B cell (primary cell): ENCODE data around the gene LRRC31. TPM values are rescaled to one million over a fixed set of nuclear protein-coding genes. Genes with fewer than 3 reads are reported as not detected.

ENCODE experiments used
- ATAC-seq: fragments of 200-7000 bp; cut with Tn5 transposase; one replicate; pipeline ENCODE4 v1.10.0; 2021; ENCODE audit warnings: low read depth, mild to moderate bottlenecking, moderate number of reproducible peaks, moderate library complexity
- CTCF ChIA-PET: fragments of 350-600 bp; sonication (Branson Sonifier 250); formaldehyde crosslinking; loops from one replicate; lab custom pipeline; 2021; ENCODE audit warnings: antibody characterized with exemption, inconsistent platforms; lab: Charles Lee
- POLR2A ChIA-PET: fragments of 350-600 bp; sonication (Branson Sonifier 250); formaldehyde crosslinking; loops from one replicate; lab custom pipeline; 2021; ENCODE audit warnings: antibody characterized with exemption; lab: Charles Lee
- DNase-seq: peaks from one replicate; pipeline ENCODE4 v3.0.0; 2013
- H2AFZ ChIP-seq: 2 replicates; pipeline ENCODE4 v1.6.1; 2012; ENCODE audit warnings: mild to moderate bottlenecking, low read depth, low read length; ENCODE audit not compliant: insufficient read depth, poor library complexity, severe bottlenecking
- H3K27ac ChIP-seq, 2 donors: 1 replicate in 1 of 2; 2 replicates in 1 of 2; pipeline ENCODE4 v1.5.1; 2012 to 2013; ENCODE audit warnings: low read length in 2 of 2, mild to moderate bottlenecking in 2 of 2, moderate library complexity in 1 of 2
- H3K27me3 ChIP-seq, 4 experiments: fragments of 200-600 bp in 1 of 4; sonication (generic) in 1 of 4; replicated peaks in 1 of 4; 1 replicate in 2 of 4; 2 replicates in 2 of 4; pipeline versions ENCODE4 v1.6.1 to v1.7.0; 2013 to 2016; ENCODE audit warnings: low read length in 3 of 4, mild to moderate bottlenecking in 2 of 4, mixed read lengths in 1 of 4, moderate library complexity in 1 of 4; ENCODE audit not compliant: insufficient read depth in 4 of 4, control insufficient read depth in 3 of 4; ENCODE audit errors: control extremely low read depth in 1 of 4
- H3K36me3 ChIP-seq, 2 experiments: replicated peaks in 1 of 2; 1 replicate in 1 of 2; 2 replicates in 1 of 2; pipeline versions ENCODE4 v1.6.1 to v1.7.1; 2013; ENCODE audit warnings: low read length in 1 of 2; ENCODE audit not compliant: insufficient read depth in 2 of 2, control insufficient read depth in 1 of 2; ENCODE audit errors: control extremely low read depth in 1 of 2, extremely low read depth in 1 of 2
- H3K4me1 ChIP-seq, 2 donors: fragments of 200-600 bp in 1 of 2; sonication (generic) in 1 of 2; 1 replicate in 1 of 2; 2 replicates in 1 of 2; pipeline versions ENCODE4 v1.5.1 to v1.6.1; 2013 to 2017; ENCODE audit warnings: low read length in 2 of 2; ENCODE audit not compliant: control insufficient read depth in 2 of 2, insufficient read depth in 2 of 2
- H3K4me2 ChIP-seq: replicated peaks from 2 replicates; pipeline ENCODE3; 2012; ENCODE audit warnings: mild to moderate bottlenecking, low read depth, low read length; ENCODE audit not compliant: poor library complexity, severe bottlenecking
- H3K4me3 ChIP-seq, 5 experiments: fragments of 200-600 bp in 1 of 5; sonication (generic) in 1 of 5; 1 replicate in 3 of 5; 2 replicates in 2 of 5; pipeline versions ENCODE4 v1.5.1 to v1.7.0; 2011 to 2016; ENCODE audit warnings: low read length in 4 of 5, mild to moderate bottlenecking in 4 of 5, low read depth in 2 of 5, control low read depth in 1 of 5, moderate library complexity in 1 of 5; ENCODE audit not compliant: insufficient read depth in 1 of 5; ENCODE audit errors: control extremely low read depth in 1 of 5, extremely low read depth in 1 of 5
- H3K79me2 ChIP-seq: fragments of 200-600 bp; sonication (generic); one replicate; pipeline ENCODE4 v1.6.0; 2016; ENCODE audit warnings: low read length; ENCODE audit not compliant: control insufficient read depth, insufficient read depth
- H3K9ac ChIP-seq: fragments of 200-600 bp; sonication (generic); 2 replicates; pipeline ENCODE4 v1.6.1; 2017; ENCODE audit warnings: mild to moderate bottlenecking, low read length, moderate library complexity
- H3K9me3 ChIP-seq, 3 donors: one replicate each; pipeline versions ENCODE4 v1.6.1 to v1.7.1; 2013; ENCODE audit warnings: low read length in 2 of 3; ENCODE audit not compliant: control insufficient read depth in 2 of 3, insufficient read depth in 1 of 3; ENCODE audit errors: control extremely low read depth in 1 of 3
- H4K20me1 ChIP-seq: 2 replicates; pipeline ENCODE4 v1.6.0; 2012; ENCODE audit warnings: mild to moderate bottlenecking, low read length; ENCODE audit not compliant: insufficient read depth, control insufficient read depth, poor library complexity, severe bottlenecking
- H3K27ac Mint-ChIP-seq: one replicate; pipeline ENCODE4 v1.8.0; 2021; ENCODE audit warnings: mixed read lengths
- H3K27me3 Mint-ChIP-seq: one replicate; pipeline ENCODE4 v1.8.0; 2021; ENCODE audit warnings: mixed read lengths
- H3K4me1 Mint-ChIP-seq: one replicate; pipeline ENCODE4 v1.8.0; 2021; ENCODE audit warnings: mixed read lengths
- H3K4me3 Mint-ChIP-seq: one replicate; pipeline ENCODE4 v1.8.0; 2021; ENCODE audit warnings: mixed read lengths
- H3K9me3 Mint-ChIP-seq: one replicate; pipeline ENCODE4 v1.8.0; 2022; ENCODE audit warnings: mixed read lengths; ENCODE audit not compliant: insufficient read depth
- EZH2 ChIP-seq: IDR thresholded peaks from 2 replicates; pipeline ENCODE4 v1.6.1; 2012; ENCODE audit warnings: borderline replicate concordance, low read depth, mild to moderate bottlenecking, moderate library complexity, low read length; ENCODE audit not compliant: insufficient read depth, poor library complexity, severe bottlenecking
- whole genome bisulfite sequencing: methylation state at CpG from one replicate; pipeline ENCODE4 v1.1.5; 2013; ENCODE audit warnings: missing lambda C conversion rate; ENCODE audit not compliant: insufficient coverage; 5-methylcytosine and 5-hydroxymethylcytosine counted together
- intact Hi-C: fragments of 100-400 bp; cut with micrococcal nuclease; formaldehyde crosslinking; loops from one replicate; pipeline ENCODE4 v1.10.0; 2022
- polyA plus RNA-seq: library from polyadenylated mRNA; depleted of rRNA; stranded (reverse); fragments of >200 nt; gene quantifications from 2 replicates; pipeline ENCODE4 v1.2.3, GENCODE V29; 2012
- total RNA-seq, 2 donors: library from RNA; stranded (reverse); fragments of 120-200 nt in 1 of 2; gene quantifications; 1 replicate in 1 of 2; 2 replicates in 1 of 2; pipeline versions ENCODE4 v1.2.3 to v1.2.4, GENCODE V29; 2013 to 2022
- TF ChIP-seq, protein P1 (sequence below): fragments of 200-600 bp; IDR thresholded peaks from one replicate; pipeline ENCODE4 v1.8.0; 2022; ENCODE audit warnings: antibody characterized with exemption, mild to moderate bottlenecking

The LRRC31 gene
- total and polyA plus RNA-seq, 2 donors (not counting 1 experiment from before 2014, with no cell fraction given), result not detected

DNA sequence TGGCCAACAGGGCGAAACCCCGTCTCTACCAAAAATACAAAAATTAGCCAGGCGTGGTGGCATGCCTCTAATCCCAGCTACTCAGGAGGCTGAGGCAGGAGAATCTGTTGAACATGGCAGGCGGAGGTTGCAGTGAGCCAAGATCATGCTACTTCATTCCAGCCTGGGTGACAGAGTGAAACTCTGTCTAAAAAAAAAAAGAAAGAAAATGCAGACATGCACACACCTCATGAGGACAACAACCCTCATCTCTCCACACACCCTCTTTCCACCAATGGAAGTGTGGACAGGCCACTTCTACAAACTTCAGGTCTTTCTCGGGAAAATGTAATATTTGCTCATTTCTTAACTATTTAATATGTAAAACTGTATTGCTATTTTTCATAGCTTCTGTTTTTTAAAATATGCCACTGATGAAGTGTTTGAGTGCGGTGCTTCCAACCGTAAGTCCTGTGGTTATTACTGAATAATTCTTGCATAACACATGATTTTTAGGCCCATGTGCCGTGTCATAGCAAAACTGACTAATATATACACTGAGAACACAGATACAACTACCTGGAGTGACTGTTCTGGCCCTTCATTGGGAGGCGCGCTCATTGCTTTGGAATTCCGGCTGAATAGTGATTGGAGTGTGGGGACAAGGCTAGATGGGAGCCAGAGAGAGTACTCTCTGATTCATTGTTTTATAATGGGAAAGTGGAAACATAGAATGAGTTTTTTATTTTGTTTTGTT lies 23.1 kb downstream of the LRRC31 start:
- no peak for TF ChIP-seq EZH2
- TF ChIP-seq, protein P1, sequence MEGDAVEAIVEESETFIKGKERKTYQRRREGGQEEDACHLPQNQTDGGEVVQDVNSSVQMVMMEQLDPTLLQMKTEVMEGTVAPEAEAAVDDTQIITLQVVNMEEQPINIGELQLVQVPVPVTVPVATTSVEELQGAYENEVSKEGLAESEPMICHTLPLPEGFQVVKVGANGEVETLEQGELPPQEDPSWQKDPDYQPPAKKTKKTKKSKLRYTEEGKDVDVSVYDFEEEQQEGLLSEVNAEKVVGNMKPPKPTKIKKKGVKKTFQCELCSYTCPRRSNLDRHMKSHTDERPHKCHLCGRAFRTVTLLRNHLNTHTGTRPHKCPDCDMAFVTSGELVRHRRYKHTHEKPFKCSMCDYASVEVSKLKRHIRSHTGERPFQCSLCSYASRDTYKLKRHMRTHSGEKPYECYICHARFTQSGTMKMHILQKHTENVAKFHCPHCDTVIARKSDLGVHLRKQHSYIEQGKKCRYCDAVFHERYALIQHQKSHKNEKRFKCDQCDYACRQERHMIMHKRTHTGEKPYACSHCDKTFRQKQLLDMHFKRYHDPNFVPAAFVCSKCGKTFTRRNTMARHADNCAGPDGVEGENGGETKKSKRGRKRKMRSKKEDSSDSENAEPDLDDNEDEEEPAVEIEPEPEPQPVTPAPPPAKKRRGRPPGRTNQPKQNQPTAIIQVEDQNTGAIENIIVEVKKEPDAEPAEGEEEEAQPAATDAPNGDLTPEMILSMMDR, result no peak
- peaks cover 4% of the 10 kb centered on the region for H3K79me2 ChIP-seq
- Mint-ChIP-seq H3K27ac (peak overlapping the region; percentile 95), H3K9me3 (no peaks in the 10 kb centered on the region), H3K4me3 (peak overlapping the region; percentile 80), H3K27me3 (no peaks in the 10 kb centered on the region), H3K4me1 (peaks cover 53% of the 10 kb centered on the region)
- ATAC-seq (peak; percentile 89), DNase-seq (peak; percentile 72)
- peak overlapping the region; percentile 36 for H2AFZ ChIP-seq
- H3K9me3 ChIP-seq, result no peaks in the 10 kb centered on the region
- H4K20me1 ChIP-seq, result no peaks in the 10 kb centered on the region
- H3K4me1 ChIP-seq, result peaks cover 44 to 46% of the 10 kb centered on the region in 2 donors
- WGBS, result 39% methylated on average over 4 of the region's 11 CpGs
- intact Hi-C loops, result loop anchor here (1.0 to 5.0 kb wide), 3 partner anchors 33 to 191 kb away; partner anchors contain the start of genes GPR160 and MYNN
- CTCF ChIA-PET, result interaction anchor here (0.6 to 8.9 kb wide), 5 partner anchors 17 to 564 kb away, joined by 3 to 60 read pairs (median 3); no protein-coding TSS in a partner anchor
- H3K9ac ChIP-seq, result peak overlapping the region; percentile 53
- H3K27me3 ChIP-seq, result no peaks in the 10 kb centered on the region
- H3K4me2 ChIP-seq, result peak overlapping the region; percentile 65
- peak overlapping the region; percentile 68 to 74 for H3K27ac ChIP-seq
- no peaks in the 10 kb centered on the region for H3K36me3 ChIP-seq
- POLR2A ChIA-PET, result interaction anchor here (0.7 to 1.7 kb wide), 6 partner anchors 11 to 93 kb away, joined by 3 to 6 read pairs (median 3); partner anchors contain the start of genes MYNN and TERC
- H3K4me3 ChIP-seq, result peak overlapping the region in 4 of 5 experiments; percentile 16 to 57 (median 43)

DNA sequence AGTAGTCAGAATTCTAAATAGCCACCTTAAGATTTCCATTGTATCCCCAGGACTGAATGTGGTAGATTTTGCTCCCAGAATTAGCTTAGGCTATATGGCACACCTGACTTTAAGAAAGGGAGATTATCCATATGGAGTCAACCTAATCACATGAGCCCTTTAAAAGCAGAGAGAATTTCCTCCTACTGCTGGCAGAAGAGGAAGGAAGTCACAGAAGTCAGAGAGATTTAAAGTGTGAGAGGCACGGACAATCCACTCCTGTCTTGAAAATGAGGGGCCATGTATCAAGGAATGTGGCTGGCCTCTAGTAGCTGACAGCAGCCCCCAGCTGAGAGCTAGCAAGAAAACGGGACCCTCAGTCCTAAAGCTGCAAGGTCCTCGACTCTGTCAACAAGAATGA lies 26.8 kb downstream of the LRRC31 start:
- ATAC-seq, result no peak
- no peak for TF ChIP-seq EZH2
- TF ChIP-seq, protein P1, result no peak
- peak overlapping the region; percentile 68 for H2AFZ ChIP-seq
- peaks cover 0 to 1% (median 0%) of the 10 kb centered on the region in 3 donors for H3K9me3 ChIP-seq
- peak; percentile 29 for DNase-seq
- no peaks in the 10 kb centered on the region for H4K20me1 ChIP-seq
- peak overlapping the region; percentile 8 to 54 for H3K27ac ChIP-seq
- H3K4me1 ChIP-seq, result peaks cover 41 to 50% of the 10 kb centered on the region in 2 donors
- H3K27ac Mint-ChIP-seq, result peak overlapping the region; percentile 81
- ChIA-PET POLR2A (interaction anchor here (1.7 kb wide), 1 partner anchor 31 kb away, joined by 5 read pairs; the partner anchor contains the start of genes LRRC34 and LRRIQ4), CTCF (interaction anchor here (0.6 to 1.3 kb wide), 3 partner anchors 20 to 297 kb away, joined by 3 to 6 read pairs (median 3); no protein-coding TSS in a partner anchor)
- H3K4me2 ChIP-seq, result peak overlapping the region; percentile 55
- H3K4me1 Mint-ChIP-seq, result peaks cover 63% of the 10 kb centered on the region
- H3K27me3 Mint-ChIP-seq, result no peaks in the 10 kb centered on the region
- 61% methylated on average over 3 of the region's 3 CpGs for WGBS
- peaks cover 3% of the 10 kb centered on the region for H3K79me2 ChIP-seq
- H3K27me3 ChIP-seq, result no peaks in the 10 kb centered on the region
- no peak overlapping the region for H3K9ac ChIP-seq
- H3K9me3 Mint-ChIP-seq, result no peaks in the 10 kb centered on the region
- H3K4me3 ChIP-seq, result no peak overlapping the region
- no peaks in the 10 kb centered on the region for H3K36me3 ChIP-seq
- intact Hi-C loops, result no loop called here
- peak overlapping the region; percentile 49 for H3K4me3 Mint-ChIP-seq
